GM12878 (cell line): ENCODE measurements around the gene CAPZB. TPM values are rescaled to one million over a fixed set of nuclear protein-coding genes. Genes with fewer than 3 reads are reported as not detected.

Experiments
- ATF2 ChIP-seq: IDR thresholded peaks from 2 replicates; pipeline ENCODE4 v1.6.1; 2012; ENCODE audit warnings: low read length, inconsistent platforms
- GABPA ChIP-seq: IDR thresholded peaks from 2 replicates; pipeline ENCODE4 v1.6.1; 2014; ENCODE audit warnings: antibody characterized with exemption, low read depth, mild to moderate bottlenecking, inconsistent platforms
- IRF5 ChIP-seq: fragments of 450-650 bp; IDR thresholded peaks from 2 replicates; pipeline ENCODE4 v1.6.1; 2017; ENCODE audit warnings: borderline replicate concordance
- MYC ChIP-seq: IDR thresholded peaks from 2 replicates; pipeline ENCODE4 v1.6.1; 2011; ENCODE audit warnings: mild to moderate bottlenecking, low read length, moderate library complexity, inconsistent platforms; ENCODE audit not compliant: insufficient read depth, insufficient replicate concordance, insufficient read length, severe bottlenecking
- SIX5 ChIP-seq: IDR thresholded peaks from 2 replicates; pipeline ENCODE4 v1.6.1; 2011; ENCODE audit warnings: mild to moderate bottlenecking, low read depth, low read length, moderate library complexity; ENCODE audit not compliant: severe bottlenecking
- ZNF592 ChIP-seq: fragments of 450-650 bp; IDR thresholded peaks from 2 replicates; pipeline ENCODE4 v1.6.1; 2017; ENCODE audit warnings: mild to moderate bottlenecking, moderate library complexity
- polyA plus RNA-seq, 11 experiments: library from polyadenylated mRNA; depleted of rRNA in 4 of 11; unstranded in 6 of 11; stranded (reverse) in 5 of 11; fragments of >200 nt; fragmentation: Nextera tagmentation in 4 of 11; fragmentation: Illumina TruSeq in 1 of 11; extraction: Ambion mirVana in 4 of 11; extraction: Trizol in 1 of 11; gene quantifications; 1 replicate in 1 of 11; 2 replicates in 10 of 11; pipeline versions ENCODE4 v1.2.1 to v1.2.3, GENCODE V29; 2011 to 2016; ENCODE audit warnings: inconsistent platforms in 2 of 11, missing spikeins in 2 of 11, low read depth in 1 of 11
- total RNA-seq, 4 experiments: library from RNA; depleted of rRNA in 3 of 4; stranded (reverse); fragments of >200 nt in 3 of 4; fragmentation: Illumina TruSeq in 1 of 4; extraction: Trizol in 1 of 4; gene quantifications; 2 replicates each; pipeline versions ENCODE4 v1.2.1 to v1.2.3, GENCODE V29; 2013 to 2021

CAPZB gene
- total and polyA plus RNA-seq, 10 of the 15 experiments (the other 5 are each of a cell fraction or from before 2014, with no cell fraction given): 104 to 454 (median 213) TPM

GRCh38 chr1:19365721-19366120, 119.6 kb downstream of the CAPZB start (continued):
- no peak for TF ChIP-seq SIX5
- TF ChIP-seq GABPA: no peak
- no peak for TF ChIP-seq IRF5
- TF ChIP-seq ATF2: no peak
- no peak for TF ChIP-seq MYC
- no peak for TF ChIP-seq ZNF592
